ENCODE data around the gene ZDHHC20. TPM values are rescaled to one million over a fixed set of nuclear protein-coding genes. Genes with fewer than 3 reads are reported as not detected.

Gene ZDHHC20
- total RNA-seq, 1 donor from 2014 or later, result 72.5 TPM

GRCh38 chr13:21361123-21361522 is 98.0 kb downstream of the ZDHHC20 start:
- no peak for TF ChIP-seq CTCF (IDR thresholded peaks at IDR 0.05; ENCODE audit: unreplicated experiment)
- H3K36me3 Mint-ChIP-seq (ENCODE audit: low read depth, unreplicated experiment), result peaks cover 17% of the 10 kb centered on the region
- H3K9me3 Mint-ChIP-seq (ENCODE audit: unreplicated experiment), result no peaks in the 10 kb centered on the region
- H3K4me1 Mint-ChIP-seq (ENCODE audit: unreplicated experiment), result no peaks in the 10 kb centered on the region
- H3K4me3 Mint-ChIP-seq (ENCODE audit: unreplicated experiment), result no peak overlapping the region
- no peak overlapping the region for H3K27ac Mint-ChIP-seq (ENCODE audit: unreplicated experiment)
- H3K27me3 Mint-ChIP-seq (ENCODE audit: unreplicated experiment), result peaks cover 5% of the 10 kb centered on the region
- no peak for DNase-seq (ENCODE audit: low spot score)

DNA sequence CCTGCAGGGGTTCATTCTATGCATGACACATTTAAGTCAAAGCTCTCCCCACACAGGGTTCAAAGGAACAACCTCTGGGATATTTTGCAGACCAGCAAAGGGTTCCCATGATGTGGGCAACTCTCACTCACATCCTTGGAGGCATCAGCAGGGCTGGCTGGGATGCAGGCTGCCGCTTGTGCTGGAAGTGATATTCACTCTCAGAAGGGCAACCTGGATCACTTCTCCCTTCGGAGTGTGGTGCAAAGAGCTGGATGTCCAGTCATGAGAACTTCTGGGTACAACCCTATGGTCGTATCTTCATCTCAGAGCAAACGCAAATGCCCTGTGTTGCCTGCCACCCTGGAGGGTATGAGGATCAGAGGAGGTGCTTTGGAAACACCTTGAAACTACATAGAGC is 98.6 kb downstream of the ZDHHC20 start:
- DNase-seq (ENCODE audit: low spot score), result no peak
- TF ChIP-seq CTCF (IDR thresholded peaks at IDR 0.05; ENCODE audit: unreplicated experiment), result no peak
- H3K4me3 Mint-ChIP-seq (ENCODE audit: unreplicated experiment), result no peak overlapping the region
- H3K27ac Mint-ChIP-seq (ENCODE audit: unreplicated experiment), result no peak overlapping the region
- peaks cover 5% of the 10 kb centered on the region for H3K27me3 Mint-ChIP-seq (ENCODE audit: unreplicated experiment)
- no peaks in the 10 kb centered on the region for H3K9me3 Mint-ChIP-seq (ENCODE audit: unreplicated experiment)
- no peaks in the 10 kb centered on the region for H3K4me1 Mint-ChIP-seq (ENCODE audit: unreplicated experiment)
- peaks cover 17% of the 10 kb centered on the region for H3K36me3 Mint-ChIP-seq (ENCODE audit: low read depth, unreplicated experiment)

GRCh38 chr13:21359855-21360254 is 99.2 kb downstream of the ZDHHC20 start:
- Mint-ChIP-seq H3K4me3 (ENCODE audit: unreplicated experiment) (no peak overlapping the region), H3K27me3 (ENCODE audit: unreplicated experiment) (peaks cover 5% of the 10 kb centered on the region), H3K27ac (ENCODE audit: unreplicated experiment) (no peak overlapping the region)

GRCh38 chr13:21355304-21355703 is 103.8 kb downstream of the ZDHHC20 start:
- H3K27me3 Mint-ChIP-seq (ENCODE audit: unreplicated experiment), result peaks cover 10% of the 10 kb centered on the region
- H3K9me3 Mint-ChIP-seq (ENCODE audit: unreplicated experiment), result no peaks in the 10 kb centered on the region
- no peak for DNase-seq (ENCODE audit: low spot score)
- TF ChIP-seq CTCF (IDR thresholded peaks at IDR 0.05; ENCODE audit: unreplicated experiment), result no peak
- H3K4me1 Mint-ChIP-seq (ENCODE audit: unreplicated experiment), result no peaks in the 10 kb centered on the region
- no peak overlapping the region for H3K4me3 Mint-ChIP-seq (ENCODE audit: unreplicated experiment)
- no peak overlapping the region for H3K27ac Mint-ChIP-seq (ENCODE audit: unreplicated experiment)
- peaks cover 6% of the 10 kb centered on the region for H3K36me3 Mint-ChIP-seq (ENCODE audit: low read depth, unreplicated experiment)

More at GRCh38 chr13:21359855-21360254, 99.2 kb downstream of the ZDHHC20 start:
- DNase-seq (ENCODE audit: low spot score), result no peak
- no peaks in the 10 kb centered on the region for H3K9me3 Mint-ChIP-seq (ENCODE audit: unreplicated experiment)
- no peak for TF ChIP-seq CTCF (IDR thresholded peaks at IDR 0.05; ENCODE audit: unreplicated experiment)
- H3K36me3 Mint-ChIP-seq (ENCODE audit: low read depth, unreplicated experiment), result peaks cover 17% of the 10 kb centered on the region
- no peaks in the 10 kb centered on the region for H3K4me1 Mint-ChIP-seq (ENCODE audit: unreplicated experiment)

DNA sequence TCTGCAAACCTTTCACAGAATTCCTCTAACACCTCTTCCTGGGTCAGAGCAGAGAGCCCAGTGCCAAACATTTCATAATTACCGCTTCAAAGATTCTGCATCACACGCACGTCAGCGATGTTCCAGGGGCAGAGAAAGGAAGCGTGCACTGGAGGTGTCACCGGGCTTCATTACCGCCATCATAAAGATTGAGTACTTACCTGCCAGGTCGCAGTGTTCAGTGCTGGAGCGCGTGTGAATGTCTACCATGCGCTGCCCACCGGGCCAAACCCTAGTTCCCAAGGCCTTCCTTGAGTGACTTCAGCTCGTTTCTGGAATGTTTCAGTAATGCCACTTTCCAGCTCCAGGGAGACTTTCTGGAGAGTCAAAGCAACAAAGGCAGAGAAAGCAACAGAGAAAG is 104.4 kb downstream of the ZDHHC20 start:
- H3K27me3 Mint-ChIP-seq (ENCODE audit: unreplicated experiment), result peaks cover 10% of the 10 kb centered on the region
- no peaks in the 10 kb centered on the region for H3K9me3 Mint-ChIP-seq (ENCODE audit: unreplicated experiment)
- no peak overlapping the region for H3K4me3 Mint-ChIP-seq (ENCODE audit: unreplicated experiment)
- no peak for TF ChIP-seq CTCF (IDR thresholded peaks at IDR 0.05; ENCODE audit: unreplicated experiment)
- no peak overlapping the region for H3K27ac Mint-ChIP-seq (ENCODE audit: unreplicated experiment)
- H3K36me3 Mint-ChIP-seq (ENCODE audit: low read depth, unreplicated experiment), result peaks cover 6% of the 10 kb centered on the region
- no peak for DNase-seq (ENCODE audit: low spot score)
- H3K4me1 Mint-ChIP-seq (ENCODE audit: unreplicated experiment), result no peaks in the 10 kb centered on the region

Measured in endothelial cell (in vitro differentiated cells).